H1 (cell line): ENCODE measurements around the gene CHTF8. TPM values are rescaled to one million over a fixed set of nuclear protein-coding genes. Genes with fewer than 3 reads are reported as not detected.

Source experiments
- CTCF ChIA-PET: fragments of 300-600 bp; sonication (Branson Sonifier 250); formaldehyde crosslinking; loops from one replicate; lab custom pipeline; 2021; ENCODE audit not compliant: partially characterized antibody; lab: Charles Lee
- POLR2A ChIA-PET: fragments of 300-600 bp; sonication (Branson Sonifier 250); formaldehyde crosslinking; loops from one replicate; lab custom pipeline; 2021; ENCODE audit warnings: inconsistent platforms; ENCODE audit not compliant: partially characterized antibody; lab: Charles Lee
- DNase-seq, 2 experiments: peaks; one replicate each; pipeline versions ENCODE4 v3.0.0 to v3.0.0-alpha.2; 2010 to 2022; ENCODE audit warnings: low spot score in 2 of 2, low read depth in 1 of 2, mixed read lengths in 1 of 2
- FAIRE-seq: peaks from 2 replicates; lab custom pipeline; 2011; peaks lifted over from hg19 to GRCh38; lab: Jason Lieb, UNC
- H2AFZ ChIP-seq: 2 replicates; pipeline ENCODE4 v1.8.1; 2012; ENCODE audit warnings: low read length, inconsistent platforms
- H2AK5ac ChIP-seq: 2 replicates; pipeline ENCODE4 v1.6.1; 2013; ENCODE audit warnings: low read depth, low read length
- H2BK120ac ChIP-seq: replicated peaks from 2 replicates; pipeline ENCODE3; 2013; ENCODE audit warnings: low read depth, low read length, inconsistent platforms
- H2BK12ac ChIP-seq: 2 replicates; pipeline ENCODE4 v1.6.1; 2013; ENCODE audit warnings: low read depth, low read length
- H2BK15ac ChIP-seq: 2 replicates; pipeline ENCODE4 v1.6.1; 2013; ENCODE audit warnings: low read length
- H2BK20ac ChIP-seq: 2 replicates; pipeline ENCODE4 v1.6.1; 2013; ENCODE audit warnings: low read length
- H2BK5ac ChIP-seq: 2 replicates; pipeline ENCODE4 v1.6.1; 2013; ENCODE audit warnings: low read depth, low read length
- H3K14ac ChIP-seq: 2 replicates; pipeline ENCODE4 v1.6.1; 2013; ENCODE audit warnings: inconsistent platforms; ENCODE audit not compliant: insufficient read length
- H3K18ac ChIP-seq: 2 replicates; pipeline ENCODE4 v1.6.1; 2013; ENCODE audit warnings: low read length; ENCODE audit errors: extremely low read depth
- H3K23ac ChIP-seq: 2 replicates; pipeline ENCODE4 v1.6.1; 2013; ENCODE audit warnings: inconsistent platforms; ENCODE audit not compliant: insufficient read length
- H3K23me2 ChIP-seq: 2 replicates; pipeline ENCODE4 v1.6.1; 2013; ENCODE audit warnings: low read depth, low read length
- H3K27ac ChIP-seq: 2 replicates; pipeline ENCODE4 v1.6.1; 2011; ENCODE audit warnings: low read depth, low read length, inconsistent platforms
- H3K27me3 ChIP-seq, 4 experiments: replicated peaks in 1 of 4; 1 replicate in 1 of 4; 2 replicates in 3 of 4; pipeline versions ENCODE4 v1.6.1 to v1.8.1; 2011 to 2013; ENCODE audit warnings: low read length in 3 of 4, mild to moderate bottlenecking in 3 of 4, inconsistent platforms in 2 of 4, mixed read lengths in 2 of 4, moderate library complexity in 1 of 4; ENCODE audit not compliant: control insufficient read depth in 3 of 4, insufficient read depth in 3 of 4; ENCODE audit errors: extremely low read depth in 1 of 4
- H3K36me3 ChIP-seq, 4 experiments: 2 replicates each; pipeline versions ENCODE4 v1.6.1 to v1.8.1; 2011 to 2013; ENCODE audit warnings: mild to moderate bottlenecking in 4 of 4, low read length in 3 of 4, moderate library complexity in 2 of 4, control low read depth in 1 of 4, inconsistent platforms in 1 of 4; ENCODE audit not compliant: insufficient read depth in 4 of 4, control insufficient read depth in 2 of 4
- H3K4ac ChIP-seq: replicated peaks from 2 replicates; pipeline ENCODE3; 2013; ENCODE audit warnings: low read length, low read depth, mixed read lengths, inconsistent platforms; ENCODE audit not compliant: insufficient read length
- H3K4me1 ChIP-seq, 4 experiments: replicated peaks in 1 of 4; 1 replicate in 1 of 4; 2 replicates in 3 of 4; pipeline versions ENCODE4 v1.6.1 to v1.8.1; 2011 to 2013; ENCODE audit warnings: low read length in 3 of 4, inconsistent platforms in 2 of 4, mixed read lengths in 1 of 4; ENCODE audit not compliant: insufficient read depth in 4 of 4, control insufficient read depth in 3 of 4
- H3K4me2 ChIP-seq, 2 experiments: 2 replicates each; pipeline versions ENCODE4 v1.6.1 to v1.8.1; 2011 to 2013; ENCODE audit warnings: low read depth in 2 of 2, low read length in 2 of 2, control low read depth in 1 of 2, inconsistent platforms in 1 of 2, mild to moderate bottlenecking in 1 of 2; ENCODE audit not compliant: insufficient read depth in 1 of 2
- H3K4me3 ChIP-seq, 4 experiments: fragments of 200-600, 300-600 bp in 1 of 4; sonication (generic), shearing (Covaris generic), sonication (Bioruptor Twin) in 1 of 4; 2 replicates each; pipeline versions ENCODE4 v1.5.1 to v1.8.1; 2011 to 2016; ENCODE audit warnings: low read length in 4 of 4, low read depth in 3 of 4, control low read depth in 2 of 4, inconsistent platforms in 2 of 4, mild to moderate bottlenecking in 2 of 4, mixed read lengths in 1 of 4, moderate library complexity in 1 of 4; ENCODE audit not compliant: insufficient read depth in 2 of 4; ENCODE audit errors: extremely low read depth in 1 of 4
- H3K56ac ChIP-seq: replicated peaks from 2 replicates; pipeline ENCODE3; 2013; ENCODE audit warnings: low read depth, mild to moderate bottlenecking, mixed read lengths, low read length, inconsistent platforms; ENCODE audit not compliant: insufficient read length
- H3K79me1 ChIP-seq: 2 replicates; pipeline ENCODE4 v1.6.1; 2013; ENCODE audit warnings: low read depth, low read length, control low read depth
- H3K79me2 ChIP-seq, 2 experiments: 2 replicates each; pipeline versions ENCODE4 v1.6.1 to v1.8.1; 2012 to 2013; ENCODE audit warnings: low read length in 2 of 2, mild to moderate bottlenecking in 2 of 2, inconsistent platforms in 1 of 2; ENCODE audit not compliant: insufficient read depth in 2 of 2, control insufficient read depth in 1 of 2
- H3K9ac ChIP-seq, 4 experiments: replicated peaks in 1 of 4; 1 replicate in 1 of 4; 2 replicates in 3 of 4; pipeline versions ENCODE4 v1.6.1 to v1.8.1; 2011 to 2013; ENCODE audit warnings: low read depth in 3 of 4, low read length in 3 of 4, control low read depth in 2 of 4, mild to moderate bottlenecking in 2 of 4, moderate library complexity in 2 of 4, inconsistent platforms in 1 of 4; ENCODE audit errors: extremely low read depth in 1 of 4
- H3K9me3 ChIP-seq, 2 experiments: 2 replicates each; pipeline versions ENCODE4 v1.6.1 to v1.8.1; 2012 to 2013; ENCODE audit warnings: mild to moderate bottlenecking in 2 of 2, moderate library complexity in 2 of 2, control low read depth in 1 of 2, inconsistent platforms in 1 of 2, low read depth in 1 of 2, low read length in 1 of 2, mixed read lengths in 1 of 2; ENCODE audit not compliant: insufficient read depth in 2 of 2
- H4K20me1 ChIP-seq, 2 experiments: replicated peaks in 1 of 2; 2 replicates each; pipeline versions ENCODE3 to v1.8.1; 2011 to 2013; ENCODE audit warnings: inconsistent platforms in 2 of 2, low read length in 2 of 2, mild to moderate bottlenecking in 1 of 2; ENCODE audit not compliant: insufficient read depth in 2 of 2, control insufficient read depth in 1 of 2
- H4K5ac ChIP-seq: 2 replicates; pipeline ENCODE4 v1.6.1; 2013; ENCODE audit warnings: low read length, low read depth, mixed read lengths, inconsistent platforms; ENCODE audit not compliant: insufficient read length
- H4K8ac ChIP-seq: 2 replicates; pipeline ENCODE4 v1.8.0; 2013; ENCODE audit warnings: mild to moderate bottlenecking, moderate library complexity, low read length, inconsistent platforms; ENCODE audit not compliant: insufficient read depth; ENCODE audit errors: extremely low read depth
- H4K91ac ChIP-seq: replicated peaks from 2 replicates; pipeline ENCODE3; 2013; ENCODE audit warnings: low read length, mixed read lengths, inconsistent platforms; ENCODE audit not compliant: insufficient read length
- ASH2L ChIP-seq: fragments of 200-600, 300-600 bp; sonication (generic); IDR thresholded peaks from one replicate; pipeline ENCODE4 v1.7.1; 2017; ENCODE audit warnings: low read length
- NANOG ChIP-seq: IDR thresholded peaks from 2 replicates; pipeline ENCODE4 v1.6.1; 2011; ENCODE audit warnings: low read length, low read depth, mild to moderate bottlenecking, inconsistent platforms; ENCODE audit not compliant: insufficient read depth, poor library complexity, severe bottlenecking
- POU5F1 ChIP-seq: IDR thresholded peaks from 2 replicates; pipeline ENCODE4 v1.6.1; 2011; ENCODE audit warnings: low read depth, mild to moderate bottlenecking, low read length, moderate library complexity
- RAD21 ChIP-seq, 2 experiments: IDR thresholded peaks in 1 of 2; conservative IDR thresholded peaks in 1 of 2; 2 replicates each; pipeline ENCODE4 v1.6.1; 2011; ENCODE audit warnings: low read depth in 2 of 2, low read length in 2 of 2, improper control_type of control experiment in 1 of 2, inconsistent platforms in 1 of 2, mild to moderate bottlenecking in 1 of 2, moderate library complexity in 1 of 2
- WGBS, 2 experiments: shearing (Covaris generic) in 1 of 2; methylation state at CpG; one replicate each; pipeline versions ENCODE4 v1.1.6 to v1.1.7; 2013 to 2015; ENCODE audit warnings: low lambda C conversion rate in 2 of 2, mixed read lengths in 2 of 2, inconsistent platforms in 1 of 2, low coverage in 1 of 2, missing lambda C conversion rate in 1 of 2; ENCODE audit not compliant: insufficient replicate concordance in 2 of 2, insufficient coverage in 1 of 2, insufficient read length in 1 of 2; ENCODE audit errors: extremely low coverage in 1 of 2, missing lambda C conversion rate in 1 of 2; 5-methylcytosine and 5-hydroxymethylcytosine counted together
- polyA plus RNA-seq, 7 experiments: library from polyadenylated mRNA; depleted of rRNA in 3 of 7; stranded (reverse) in 5 of 7; unstranded in 2 of 7; fragments of >200 nt in 5 of 7; fragments of 200-250 nt in 2 of 7; gene quantifications; 1 replicate in 5 of 7; 2 replicates in 1 of 7; 4 replicates in 1 of 7; pipeline versions ENCODE4 v1.2.1 to v1.2.3, GENCODE V29; 2011 to 2013; ENCODE audit warnings: missing spikeins in 2 of 7, mixed read lengths in 2 of 7
- total RNA-seq: library from RNA; stranded (reverse); fragmentation: NEBNext Ultra II Directional; extraction: Animal tissue kit (Norgen Biotek cat#: 25700); gene quantifications from 2 replicates; pipeline ENCODE4 v1.2.1, GENCODE V29; 2021
- TF ChIP-seq, protein P1 (sequence below): IDR thresholded peaks from 2 replicates; pipeline ENCODE4 v1.6.1; 2011; ENCODE audit warnings: low read depth, mild to moderate bottlenecking, low read length; ENCODE audit not compliant: insufficient read depth

Gene CHTF8
- total and polyA plus RNA-seq, 2 of the 8 experiments (the other 6 are each of a cell fraction or from before 2014, with no cell fraction given), result 114 to 138 TPM

- H3K79me2 ChIP-seq, result no peaks in the 10 kb centered on the region
- H2BK5ac ChIP-seq, result no peak overlapping the region
- no peaks in the 10 kb centered on the region for H3K27me3 ChIP-seq
- H3K56ac ChIP-seq, result no peak overlapping the region
- H4K5ac ChIP-seq, result no peak overlapping the region
- no peak overlapping the region for H2AFZ ChIP-seq
- ChIA-PET POLR2A (interaction anchor here (2.1 kb wide), 1 partner anchor 9 kb away, joined by 6 read pairs; no protein-coding TSS in a partner anchor), CTCF (interaction anchor here (1.8 to 2.6 kb wide), 2 partner anchors 29 to 107 kb away, joined by 5 to 6 read pairs; no protein-coding TSS in a partner anchor)
- H3K4me3 ChIP-seq, result no peak overlapping the region
- WGBS, 2 experiments, result 88% methylated on average over 6 of the region's 6 CpGs; no CpG with 5 or more reads in 1 of the 2 experiments
- no peaks in the 10 kb centered on the region for H3K36me3 ChIP-seq
- FAIRE-seq (no peak), DNase-seq (no peak)
- no peak overlapping the region for H4K91ac ChIP-seq
- H3K4me1 ChIP-seq, result no peaks in the 10 kb centered on the region
- H3K4ac ChIP-seq, result no peak overlapping the region
- no peak overlapping the region for H2BK120ac ChIP-seq
- no peaks in the 10 kb centered on the region for H3K9me3 ChIP-seq
- H4K8ac ChIP-seq, result no peak overlapping the region
- no peak overlapping the region for H2BK12ac ChIP-seq
- no peak overlapping the region for H3K4me2 ChIP-seq
- no peak overlapping the region for H3K23ac ChIP-seq
- no peaks in the 10 kb centered on the region for H3K79me1 ChIP-seq
- H3K23me2 ChIP-seq, result no peaks in the 10 kb centered on the region
- H3K14ac ChIP-seq, result no peak overlapping the region
- no peak overlapping the region for H3K9ac ChIP-seq
- H2BK20ac ChIP-seq, result no peak overlapping the region
- no peak overlapping the region for H2AK5ac ChIP-seq
- no peaks in the 10 kb centered on the region for H4K20me1 ChIP-seq
- H3K18ac ChIP-seq, result no peak overlapping the region
- H2BK15ac ChIP-seq, result no peak overlapping the region
- no peak overlapping the region for H3K27ac ChIP-seq
- TF ChIP-seq RAD21 (IDR thresholded peaks at IDR 0.05 in 1 of 2, conservative IDR thresholded peaks at IDR 0.05 in 1 of 2; ENCODE audit: low read depth in 2 of 2, low read length in 2 of 2), result no peak
- TF ChIP-seq, protein P1, sequence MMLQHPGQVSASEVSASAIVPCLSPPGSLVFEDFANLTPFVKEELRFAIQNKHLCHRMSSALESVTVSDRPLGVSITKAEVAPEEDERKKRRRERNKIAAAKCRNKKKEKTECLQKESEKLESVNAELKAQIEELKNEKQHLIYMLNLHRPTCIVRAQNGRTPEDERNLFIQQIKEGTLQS, result no peak
- TF ChIP-seq POU5F1, result no peak
- TF ChIP-seq ASH2L, result no peak
- TF ChIP-seq NANOG, result no peak
Observed at GRCh38 chr16:69179328-69180010, 47.1 kb upstream of the CHTF8 start.
